ENCODE measurements around the gene GRIN2C. TPM values are rescaled to one million over a fixed set of nuclear protein-coding genes. Genes with fewer than 3 reads are reported as not detected.

The GRIN2C gene
- total RNA-seq, 6 donors from 2014 or later = 0.17 TPM; not detected in 5

- DNase-seq = no peak
- H3K27me3 ChIP-seq = peaks cover 2 to 38% (median 28%) of the 10 kb centered on the region in 4 donors
- peaks cover 26 to 31% (median 30%) of the 10 kb centered on the region in 4 donors for H3K4me1 ChIP-seq
- WGBS, 2 donors = 80 to 91% methylated on average over 4 to 6 of the region's 6 CpGs
- no peaks in the 10 kb centered on the region for H3K36me3 ChIP-seq
- no peak for TF ChIP-seq POLR2A (IDR thresholded peaks at IDR 0.05)
- TF ChIP-seq POLR2AphosphoS5 (IDR thresholded peaks at IDR 0.05) = no peak
- TF ChIP-seq CTCF (IDR thresholded peaks at IDR 0.05) = no peak
- no peak for TF ChIP-seq EP300 (IDR thresholded peaks at IDR 0.05)
- no peak for ATAC-seq (ENCODE audit: low FRiP score in 2 of 2)
- H3K27ac ChIP-seq = no peak overlapping the region
- no peaks in the 10 kb centered on the region for H3K9me3 ChIP-seq
- H3K4me3 ChIP-seq = no peak overlapping the region
These were observed 3.2 kb upstream of the GRIN2C start for GRCh38 chr17:74862919-74863318.

- DNase-seq (peak in 1 of 2 donors; percentile 71), ATAC-seq (ENCODE audit: low FRiP score in 2 of 2) (peak in 1 of 2 donors; percentile 71)
- H3K4me3 ChIP-seq = peak overlapping the region in 1 of 4 donors; percentile 25
- peaks cover 26 to 31% (median 29%) of the 10 kb centered on the region in 4 donors for H3K4me1 ChIP-seq
- no peak overlapping the region for H3K27ac ChIP-seq
- TF ChIP-seq POLR2A (IDR thresholded peaks at IDR 0.05) (no peak), CTCF (IDR thresholded peaks at IDR 0.05) (peak; percentile 52 to 82 (median 68))
- peaks cover 2 to 38% (median 28%) of the 10 kb centered on the region in 4 donors for H3K27me3 ChIP-seq
- 48 to 53% methylated on average over 23 to 25 of the region's 25 CpGs for WGBS, 2 donors
- no peaks in the 10 kb centered on the region for H3K36me3 ChIP-seq
- H3K9me3 ChIP-seq = no peaks in the 10 kb centered on the region
These were observed 2.6 kb upstream of the GRIN2C start for GRCh38 chr17:74862108-74862901.

GRCh38 chr17:74861662-74862107 lies 2.0 kb upstream of the GRIN2C start:
- peaks cover 26 to 31% (median 29%) of the 10 kb centered on the region in 4 donors for H3K4me1 ChIP-seq
- 19% methylated on average over 6 of the region's 36 CpGs; no CpG with 5 or more reads in 1 of the 2 donors for WGBS, 2 donors
- ATAC-seq (ENCODE audit: low FRiP score in 2 of 2) (no peak), DNase-seq (no peak)
- H3K9me3 ChIP-seq = no peaks in the 10 kb centered on the region
- TF ChIP-seq POLR2A (IDR thresholded peaks at IDR 0.05) = no peak
- TF ChIP-seq CTCF (IDR thresholded peaks at IDR 0.05) = no peak
- no peak for TF ChIP-seq EP300 (IDR thresholded peaks at IDR 0.05)
- TF ChIP-seq POLR2AphosphoS5 (IDR thresholded peaks at IDR 0.05) = no peak
- no peaks in the 10 kb centered on the region for H3K36me3 ChIP-seq
- H3K4me3 ChIP-seq = peak overlapping the region in 2 of 4 donors; percentile 13 to 25
- peaks cover 2 to 38% (median 28%) of the 10 kb centered on the region in 4 donors for H3K27me3 ChIP-seq
- no peak overlapping the region for H3K27ac ChIP-seq

GRCh38 chr17:74860872-74861661 lies 1.4 kb upstream of the GRIN2C start:
- H3K9me3 ChIP-seq = no peaks in the 10 kb centered on the region
- ATAC-seq (ENCODE audit: low FRiP score in 2 of 2) (no peak), DNase-seq (peak in 1 of 2 donors; percentile 86)
- H3K4me1 ChIP-seq = peaks cover 26 to 31% (median 29%) of the 10 kb centered on the region in 4 donors
- H3K27me3 ChIP-seq = peaks cover 2 to 38% (median 28%) of the 10 kb centered on the region in 4 donors
- H3K27ac ChIP-seq = no peak overlapping the region
- H3K4me3 ChIP-seq = peak overlapping the region in 3 of 4 donors; percentile 13 to 25 (median 24)
- 0 to 7% methylated on average over 2 to 39 of the region's 96 CpGs for whole genome bisulfite sequencing, 2 donors
- no peaks in the 10 kb centered on the region for H3K36me3 ChIP-seq
- TF ChIP-seq EP300 (IDR thresholded peaks at IDR 0.05) = no peak
- no peak for TF ChIP-seq POLR2A (IDR thresholded peaks at IDR 0.05)

All from upper lobe of left lung (tissue), 6 donors.